GM18498 (cell line): ENCODE data around the gene RNF31.
"Not testable (repeated sequence)": the region's sequence is repeated elsewhere in the genome, so short reads cannot be mapped to it uniquely, and the experiment has no call there.

Experiments used
- ATAC-seq: cut with Tn5 transposase; IDR thresholded peaks from one replicate; pipeline ENCODE4 v1.9.1; 2021; ENCODE audit warnings: mild to moderate bottlenecking, moderate library complexity; ENCODE audit not compliant: unreplicated experiment

Gene RNF31

GRCh38 chr14:24197056-24197450 is 49.8 kb downstream of the RNF31 start:
- ATAC-seq, result no peak

DNA sequence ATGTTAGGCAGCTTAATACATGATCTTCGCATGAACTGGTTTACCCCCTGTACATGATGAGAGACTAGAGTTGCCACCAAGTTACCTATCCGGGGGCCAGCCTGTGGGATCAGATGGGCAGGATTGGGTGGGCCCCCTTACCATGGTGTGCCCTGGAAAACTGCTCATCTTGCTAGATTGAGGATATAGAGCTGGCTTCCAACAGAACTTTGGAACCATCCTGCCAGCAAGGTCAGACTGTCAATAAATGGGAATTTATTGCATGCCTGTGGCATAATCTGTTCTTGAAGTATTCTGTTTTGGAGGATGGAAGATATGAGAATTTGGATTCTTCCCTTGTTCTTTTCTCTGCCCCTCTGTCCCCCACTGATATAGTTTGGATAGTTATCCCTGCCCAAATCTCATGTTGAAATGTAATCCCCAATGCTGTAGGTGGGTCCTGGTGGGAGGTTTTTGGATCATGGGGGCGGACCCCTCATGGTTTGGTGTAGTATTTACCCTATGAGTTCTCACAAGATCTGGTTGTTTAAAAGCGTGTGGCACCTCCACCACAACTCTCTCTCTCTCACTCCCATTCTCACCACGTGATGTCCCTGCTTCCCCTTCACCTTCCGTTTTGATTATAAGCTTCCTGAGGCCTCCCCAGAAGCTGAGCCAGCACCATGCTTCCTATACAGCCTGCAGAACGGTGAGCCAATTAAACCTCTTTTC is 51.7 kb downstream of the RNF31 start:
- no peak for ATAC-seq

GRCh38 chr14:24202538-24202937 is 55.2 kb downstream of the RNF31 start:
- ATAC-seq, result not testable (repeated sequence)

DNA sequence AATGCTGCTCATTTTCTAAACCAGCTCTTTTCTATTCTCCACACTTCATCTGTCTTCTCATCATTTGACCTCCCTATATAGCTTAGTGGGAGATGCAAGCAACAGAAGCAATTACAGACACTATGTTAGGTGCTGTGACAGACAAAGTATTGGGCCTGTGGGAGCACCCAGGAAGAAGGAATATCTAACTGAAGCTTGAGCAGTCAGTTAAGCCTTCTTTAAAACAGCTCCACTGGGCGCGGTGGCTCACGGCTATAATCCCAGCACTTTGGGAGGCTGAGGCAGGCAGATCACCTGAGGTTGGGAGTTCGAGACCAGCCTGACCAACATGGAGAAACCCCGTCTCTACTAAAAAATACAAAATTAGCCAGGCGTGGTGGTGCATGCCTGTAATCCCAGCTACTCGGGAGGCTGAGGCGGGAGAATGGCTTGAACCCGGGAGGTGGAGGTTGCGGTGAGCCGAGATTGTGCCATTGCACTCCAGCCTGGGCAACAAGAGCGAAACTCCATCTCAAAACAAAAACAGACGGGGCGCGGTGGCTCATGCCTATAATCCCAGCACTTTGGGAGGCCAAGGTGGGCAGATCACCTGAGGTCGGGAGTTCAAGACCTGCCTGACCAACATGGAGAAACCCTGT is 56.1 kb downstream of the RNF31 start:
- ATAC-seq, result not testable (repeated sequence)

DNA sequence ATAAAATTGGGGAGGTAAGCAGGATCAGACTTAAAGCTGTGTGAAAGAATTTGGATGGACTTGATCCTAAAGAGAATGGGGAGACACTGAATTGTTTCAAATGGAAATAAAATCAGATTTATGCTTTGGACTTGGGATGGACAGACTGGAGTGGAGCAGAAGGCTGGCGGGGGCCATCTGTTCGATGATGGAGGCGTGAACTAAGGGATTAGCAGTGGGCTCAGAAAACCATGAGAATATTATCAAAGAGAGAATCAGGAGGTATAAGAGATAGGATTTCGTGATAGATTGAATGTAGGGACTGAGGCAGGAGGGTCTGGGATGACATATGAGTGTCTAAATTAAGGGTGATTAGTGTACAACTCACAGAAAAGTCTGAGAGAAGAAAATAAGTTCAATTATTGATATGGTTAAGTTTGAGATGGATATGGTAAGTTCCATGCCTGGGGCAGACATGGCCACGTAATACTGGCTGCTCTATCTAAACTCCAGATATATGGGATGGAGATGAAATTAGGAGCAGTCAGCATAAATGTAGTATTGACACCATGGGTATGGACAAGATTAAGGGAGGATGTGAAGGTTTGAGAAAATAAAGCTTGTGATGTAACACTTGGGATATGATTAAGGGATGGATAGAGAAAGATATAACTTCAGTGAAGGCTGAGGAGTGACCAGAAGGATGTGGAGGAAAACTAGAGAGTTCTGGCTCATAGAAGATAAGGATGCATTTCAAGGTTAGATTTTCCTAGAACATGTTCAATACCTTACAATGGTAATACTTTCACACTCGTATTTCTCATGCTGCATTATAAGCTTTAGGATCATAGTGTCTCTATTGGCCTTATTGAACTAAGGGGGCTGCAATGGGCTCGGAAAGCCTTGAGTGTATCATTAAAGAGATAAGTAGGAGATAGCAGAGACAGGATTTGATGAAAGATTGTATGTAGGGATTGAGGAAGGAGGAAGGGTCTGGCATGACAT is 57.2 kb downstream of the RNF31 start:
- no peak for ATAC-seq

DNA sequence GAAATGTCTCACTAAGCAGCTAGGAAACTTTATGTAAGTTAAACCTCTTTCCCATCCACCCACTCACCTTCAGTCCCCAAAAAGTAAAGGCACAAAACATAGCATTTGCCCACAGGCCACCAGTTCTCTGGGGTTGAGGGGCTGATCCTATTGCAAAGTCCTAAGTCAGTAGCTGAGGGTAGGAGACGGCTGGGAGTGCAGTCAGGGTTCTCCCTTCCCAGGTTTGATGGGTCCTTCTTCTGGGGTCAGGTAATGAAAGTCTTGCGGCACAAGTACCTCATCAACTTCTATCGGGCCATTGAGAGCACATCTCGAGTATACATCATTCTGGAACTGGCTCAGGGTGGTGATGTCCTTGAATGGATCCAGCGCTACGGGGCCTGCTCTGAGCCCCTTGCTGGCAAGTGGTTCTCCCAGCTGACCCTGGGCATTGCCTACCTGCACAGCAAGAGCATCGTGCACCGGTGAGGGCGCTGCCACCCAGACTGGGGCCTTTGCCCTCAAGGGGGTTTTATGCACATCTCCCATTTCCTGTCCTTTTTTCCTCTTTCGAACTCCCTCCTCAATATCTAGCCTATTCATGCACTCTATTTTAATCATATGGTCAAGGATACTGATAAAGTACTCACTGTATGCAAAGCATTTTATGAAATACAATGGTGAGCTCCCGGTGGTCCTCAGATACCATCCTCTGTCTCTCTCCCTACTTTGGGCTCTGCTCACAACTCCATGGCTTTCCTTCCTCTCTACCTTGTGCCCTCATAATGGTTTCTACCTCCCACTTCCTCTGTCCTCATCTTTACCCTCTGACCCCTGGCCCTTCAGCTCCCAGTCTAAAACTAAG is 59.2 kb downstream of the RNF31 start:
- ATAC-seq, result no peak

- ATAC-seq, result no peak
Observed at GRCh38 chr14:24207104-24207551, 59.8 kb downstream of the RNF31 start.

- ATAC-seq, result no peak
Observed at GRCh38 chr14:24207625-24208024, 60.3 kb downstream of the RNF31 start.
